Dendritic cell treated with granulocyte-macrophage colony-stimulating factor and Interleukin-4, amounts not matched to agents 40 ng/mL and 50 ng/mL, for 4 days (primary cell): ENCODE measurements around the gene AKAP13.
A peak's percentile ranks its signal among the peaks of the same experiment; 100 is the strongest.

ENCODE experiments used
- H3K27ac Mint-ChIP-seq: one replicate; pipeline ENCODE4 v1.8.0; 2022; ENCODE audit warnings: mild to moderate bottlenecking, mixed read lengths
- H3K27me3 Mint-ChIP-seq: one replicate; pipeline ENCODE4 v1.8.0; 2022; ENCODE audit warnings: mild to moderate bottlenecking, mixed read lengths
- H3K36me3 Mint-ChIP-seq: one replicate; pipeline ENCODE4 v1.8.0; 2022; ENCODE audit warnings: low read depth, mixed read lengths
- H3K4me1 Mint-ChIP-seq: one replicate; pipeline ENCODE4 v1.8.0; 2022; ENCODE audit warnings: low read depth, mixed read lengths
- H3K4me3 Mint-ChIP-seq: one replicate; pipeline ENCODE4 v1.8.0; 2022; ENCODE audit warnings: mild to moderate bottlenecking, moderate library complexity, mixed read lengths
- H3K9me3 Mint-ChIP-seq: one replicate; pipeline ENCODE4 v1.8.0; 2022; ENCODE audit warnings: mixed read lengths
- intact Hi-C: fragments of 100-400 bp; cut with micrococcal nuclease; formaldehyde crosslinking; loops from one replicate; pipeline ENCODE4 v1.15.0; 2022

AKAP13 gene

DNA sequence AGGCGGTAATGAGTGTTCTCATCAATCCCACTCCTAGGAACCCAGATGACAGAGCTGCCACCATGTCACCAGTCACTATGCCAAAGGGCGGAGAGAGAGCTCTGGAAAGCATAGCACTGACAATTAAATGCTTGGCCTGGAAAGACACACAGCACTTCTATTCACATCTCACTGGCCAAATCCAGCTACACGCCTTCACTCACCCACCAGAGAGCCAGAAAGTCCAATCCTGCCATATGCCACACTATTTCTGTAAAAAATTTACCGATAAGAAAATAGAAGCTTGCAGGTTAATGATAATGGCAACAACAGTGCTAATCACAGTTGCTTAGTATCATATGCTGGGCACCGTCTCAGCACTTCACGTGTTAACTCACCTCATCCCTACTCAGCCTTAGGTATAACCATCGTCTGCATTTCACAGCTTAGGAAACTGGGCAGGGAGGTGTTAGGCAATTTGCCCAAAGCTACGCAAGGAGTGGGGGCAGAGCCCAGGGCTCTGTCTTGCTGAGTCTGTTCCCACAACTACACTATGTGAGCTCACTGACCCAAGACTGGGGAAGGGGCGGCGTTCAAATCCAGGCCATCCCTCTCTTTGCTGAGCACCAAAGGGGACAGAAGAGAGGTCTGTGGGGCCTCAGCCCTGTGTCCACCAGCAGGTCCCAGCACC, 397.8 kb downstream of the AKAP13 start:
- H3K9me3 Mint-ChIP-seq = no peaks in the 10 kb centered on the region
- H3K27me3 Mint-ChIP-seq = no peaks in the 10 kb centered on the region
- no peak overlapping the region for H3K4me3 Mint-ChIP-seq
- H3K36me3 Mint-ChIP-seq = no peaks in the 10 kb centered on the region
- H3K4me1 Mint-ChIP-seq = peaks cover 10% of the 10 kb centered on the region
- no peak overlapping the region for H3K27ac Mint-ChIP-seq
- intact Hi-C loops = no loop called here

- no peaks in the 10 kb centered on the region for H3K9me3 Mint-ChIP-seq
- intact Hi-C loops = no loop called here
- no peak overlapping the region for H3K27ac Mint-ChIP-seq
- no peaks in the 10 kb centered on the region for H3K36me3 Mint-ChIP-seq
- H3K4me1 Mint-ChIP-seq = peaks cover 10% of the 10 kb centered on the region
- H3K4me3 Mint-ChIP-seq = no peak overlapping the region
- H3K27me3 Mint-ChIP-seq = no peaks in the 10 kb centered on the region
These were observed 398.8 kb downstream of the AKAP13 start for GRCh38 chr15:85779249-85779648.

DNA sequence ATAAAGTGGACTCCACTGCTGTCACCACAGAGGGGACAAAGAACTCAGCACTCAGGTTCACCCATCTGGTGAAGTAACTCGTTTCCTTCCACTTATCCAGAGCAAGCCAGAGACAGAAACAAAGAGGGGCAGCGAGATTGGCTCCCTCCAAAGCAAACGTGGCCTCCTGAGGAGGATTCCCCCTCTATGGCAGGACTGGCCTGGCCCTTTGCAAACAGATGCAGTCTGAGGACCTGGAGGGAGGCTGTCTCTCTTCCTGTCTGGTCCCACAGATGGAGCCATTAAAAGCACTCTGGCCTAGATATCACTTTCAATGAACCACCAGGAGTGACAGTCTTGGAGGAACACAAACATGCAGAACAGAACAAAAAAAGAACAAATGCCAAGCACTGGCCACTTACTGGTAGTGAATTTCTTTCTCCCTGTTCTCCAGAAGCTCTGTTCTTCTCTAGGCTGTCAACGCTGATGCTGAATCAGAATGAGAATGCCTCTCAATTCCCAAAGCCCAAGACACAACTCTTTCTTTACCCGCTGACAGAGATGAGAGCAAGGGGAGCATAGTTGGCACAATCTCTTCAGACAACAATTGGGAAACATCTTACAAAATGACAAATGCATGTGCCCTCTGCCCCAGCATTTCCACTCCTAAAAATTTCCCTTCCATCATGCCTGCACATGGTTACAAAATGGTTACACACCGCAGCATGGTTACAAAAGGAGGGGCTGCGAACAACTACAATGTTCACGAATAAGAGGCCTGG, 400.0 kb downstream of the AKAP13 start:
- H3K4me3 Mint-ChIP-seq = no peak overlapping the region
- no peak overlapping the region for H3K27ac Mint-ChIP-seq
- H3K4me1 Mint-ChIP-seq = peaks cover 10% of the 10 kb centered on the region

DNA sequence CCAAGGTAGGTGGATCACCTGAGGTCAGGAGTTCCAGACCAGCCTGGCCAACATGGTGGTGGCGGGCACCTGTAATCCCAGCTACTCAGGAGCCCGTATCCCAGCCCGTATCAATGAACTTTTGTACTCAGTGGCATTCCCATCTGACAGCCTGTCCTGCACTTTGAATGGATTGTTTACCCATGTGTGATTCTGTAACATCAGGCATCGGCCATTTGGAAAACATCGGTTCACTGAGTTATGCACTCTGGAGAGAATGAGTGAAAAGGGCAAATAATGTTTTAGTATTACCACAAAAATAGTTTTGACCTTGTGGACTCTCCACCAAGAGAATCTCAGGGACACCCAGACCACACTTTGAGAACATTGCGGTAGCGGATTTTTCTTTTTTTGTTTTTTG, 400.7 kb downstream of the AKAP13 start:
- no peak overlapping the region for H3K27ac Mint-ChIP-seq
- intact Hi-C loops = no loop called here

More for the DNA sequence above, 400.0 kb downstream of the AKAP13 start:
- H3K36me3 Mint-ChIP-seq = no peaks in the 10 kb centered on the region
- intact Hi-C loops = no loop called here
- no peaks in the 10 kb centered on the region for H3K9me3 Mint-ChIP-seq
- no peaks in the 10 kb centered on the region for H3K27me3 Mint-ChIP-seq

DNA sequence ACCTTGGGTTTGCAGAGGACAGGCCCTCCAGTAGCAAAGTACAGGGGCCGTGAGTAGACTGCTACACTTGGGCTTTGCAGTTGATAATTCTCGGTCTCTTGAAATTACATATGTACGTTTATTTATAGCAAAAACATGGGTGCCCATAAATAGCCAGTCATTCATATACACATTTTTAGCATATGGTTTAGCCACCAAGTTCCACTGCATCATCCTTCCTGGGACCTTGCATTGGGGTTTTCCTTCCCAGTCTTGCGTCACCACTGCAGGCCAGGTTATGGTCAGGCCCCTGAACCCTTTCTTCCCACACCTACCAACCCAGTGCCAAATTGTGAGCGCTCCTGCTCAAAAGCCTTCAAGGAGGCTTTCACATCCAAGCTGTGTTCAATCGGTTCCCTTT, 401.7 kb downstream of the AKAP13 start:
- H3K4me3 Mint-ChIP-seq = no peak overlapping the region
- no peak overlapping the region for H3K27ac Mint-ChIP-seq
- intact Hi-C loops = no loop called here

More for the DNA sequence above, 400.7 kb downstream of the AKAP13 start:
- H3K4me1 Mint-ChIP-seq = peaks cover 10% of the 10 kb centered on the region
- H3K27me3 Mint-ChIP-seq = no peaks in the 10 kb centered on the region
- no peaks in the 10 kb centered on the region for H3K9me3 Mint-ChIP-seq
- H3K4me3 Mint-ChIP-seq = no peak overlapping the region
- H3K36me3 Mint-ChIP-seq = no peaks in the 10 kb centered on the region

GRCh38 chr15:85785887-85786780, 405.7 kb downstream of the AKAP13 start:
- Mint-ChIP-seq H3K9me3 (no peaks in the 10 kb centered on the region), H3K27me3 (peaks cover 2% of the 10 kb centered on the region), H3K4me1 (peaks cover 15% of the 10 kb centered on the region), H3K36me3 (no peaks in the 10 kb centered on the region), H3K4me3 (no peak overlapping the region), H3K27ac (no peak overlapping the region)
- intact Hi-C loops = no loop called here

More for the DNA sequence above, 401.7 kb downstream of the AKAP13 start:
- no peaks in the 10 kb centered on the region for H3K27me3 Mint-ChIP-seq
- no peaks in the 10 kb centered on the region for H3K36me3 Mint-ChIP-seq
- H3K9me3 Mint-ChIP-seq = no peaks in the 10 kb centered on the region
- peaks cover 10% of the 10 kb centered on the region for H3K4me1 Mint-ChIP-seq

DNA sequence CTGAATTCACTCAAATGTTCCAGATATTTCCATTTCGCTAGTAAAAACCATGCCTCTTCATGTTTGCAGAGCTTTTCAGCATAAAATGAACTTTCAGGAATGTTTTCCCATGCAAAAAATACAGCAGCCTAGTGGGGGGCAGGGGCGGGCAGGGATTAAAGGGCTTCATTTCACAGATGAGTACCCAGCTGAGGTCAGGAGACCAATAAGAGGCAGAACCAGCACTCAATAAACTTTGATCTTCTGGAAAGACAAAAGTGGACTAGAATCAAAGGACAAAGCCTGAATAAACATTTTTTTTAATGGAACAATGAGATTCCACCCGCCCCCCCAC, 406.3 kb downstream of the AKAP13 start:
- intact Hi-C loops = no loop called here
- Mint-ChIP-seq H3K27ac (no peak overlapping the region), H3K4me3 (no peak overlapping the region), H3K27me3 (peaks cover 9% of the 10 kb centered on the region), H3K36me3 (no peaks in the 10 kb centered on the region), H3K9me3 (no peaks in the 10 kb centered on the region), H3K4me1 (peaks cover 14% of the 10 kb centered on the region)

DNA sequence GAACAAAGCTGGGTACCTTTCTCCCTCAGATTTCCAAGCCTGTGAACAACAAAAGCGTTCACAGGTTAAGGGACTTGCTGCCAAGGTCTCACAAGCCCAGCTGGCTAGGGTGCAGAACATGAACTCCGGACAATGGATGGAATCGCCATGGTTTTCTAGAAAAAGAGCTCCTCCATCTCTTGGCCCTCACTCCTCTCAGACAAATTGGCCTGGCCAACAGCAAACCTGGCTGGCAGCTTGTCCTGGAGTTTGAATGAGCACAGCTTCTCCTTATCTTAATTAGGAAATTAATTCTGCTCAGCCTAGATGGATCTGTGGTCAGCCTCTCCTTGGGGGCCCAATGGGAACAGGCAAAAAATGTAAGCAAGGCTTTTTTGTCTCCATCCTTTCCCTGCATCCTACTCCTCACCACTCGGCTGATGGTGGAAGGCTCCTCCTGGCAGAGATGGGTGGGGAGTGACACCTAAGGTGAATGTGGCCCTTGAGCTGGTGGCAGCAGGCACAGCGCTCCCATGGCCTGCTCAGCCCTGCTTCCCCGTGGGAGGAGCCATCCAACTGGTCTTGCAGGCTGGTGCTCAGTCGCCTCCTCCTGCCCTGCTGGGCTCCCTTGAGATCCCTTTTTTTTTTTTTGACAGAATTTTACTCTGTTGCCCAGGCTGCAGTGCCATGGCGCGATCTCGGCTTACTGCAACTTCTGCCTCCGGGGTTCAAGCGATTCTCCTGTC, 408.5 kb downstream of the AKAP13 start:
- intact Hi-C loops = no loop called here
- Mint-ChIP-seq H3K4me1 (peaks cover 19% of the 10 kb centered on the region), H3K9me3 (no peaks in the 10 kb centered on the region), H3K27me3 (peaks cover 28% of the 10 kb centered on the region), H3K27ac (no peak overlapping the region), H3K36me3 (no peaks in the 10 kb centered on the region), H3K4me3 (no peak overlapping the region)

DNA sequence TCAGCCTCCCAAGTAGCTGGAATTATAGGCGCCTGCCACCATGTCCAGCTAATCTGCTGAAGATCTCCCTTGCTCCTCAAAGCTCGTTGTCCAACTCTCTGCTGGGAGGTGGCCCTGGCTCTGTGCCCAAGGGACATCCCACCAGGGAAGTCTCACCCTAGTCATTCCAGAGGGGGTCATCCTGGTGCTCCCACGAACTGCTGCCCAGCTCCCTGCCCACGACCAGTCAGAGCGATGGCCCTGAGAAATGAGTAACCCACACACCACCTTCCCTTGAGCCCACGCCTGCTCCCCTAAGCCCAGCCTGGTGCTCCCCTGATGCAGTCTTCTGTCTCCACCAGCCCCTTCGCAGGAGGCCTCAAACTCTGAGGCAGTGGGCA, 409.1 kb downstream of the AKAP13 start:
- intact Hi-C loops = no loop called here
- no peaks in the 10 kb centered on the region for H3K9me3 Mint-ChIP-seq
- no peaks in the 10 kb centered on the region for H3K36me3 Mint-ChIP-seq
- peaks cover 20% of the 10 kb centered on the region for H3K4me1 Mint-ChIP-seq
- H3K27ac Mint-ChIP-seq = no peak overlapping the region
- H3K27me3 Mint-ChIP-seq = peaks cover 31% of the 10 kb centered on the region
- no peak overlapping the region for H3K4me3 Mint-ChIP-seq

- H3K9me3 Mint-ChIP-seq = no peaks in the 10 kb centered on the region
- H3K27ac Mint-ChIP-seq = no peak overlapping the region
- H3K36me3 Mint-ChIP-seq = no peaks in the 10 kb centered on the region
- H3K27me3 Mint-ChIP-seq = peaks cover 42% of the 10 kb centered on the region
- intact Hi-C loops = loop anchor here (5.0 kb wide), 1 partner anchor 40 kb away; no protein-coding TSS in a partner anchor
- H3K4me3 Mint-ChIP-seq = no peak overlapping the region
- peaks cover 31% of the 10 kb centered on the region for H3K4me1 Mint-ChIP-seq
These were observed 411.8 kb downstream of the AKAP13 start for GRCh38 chr15:85792102-85792731.

DNA sequence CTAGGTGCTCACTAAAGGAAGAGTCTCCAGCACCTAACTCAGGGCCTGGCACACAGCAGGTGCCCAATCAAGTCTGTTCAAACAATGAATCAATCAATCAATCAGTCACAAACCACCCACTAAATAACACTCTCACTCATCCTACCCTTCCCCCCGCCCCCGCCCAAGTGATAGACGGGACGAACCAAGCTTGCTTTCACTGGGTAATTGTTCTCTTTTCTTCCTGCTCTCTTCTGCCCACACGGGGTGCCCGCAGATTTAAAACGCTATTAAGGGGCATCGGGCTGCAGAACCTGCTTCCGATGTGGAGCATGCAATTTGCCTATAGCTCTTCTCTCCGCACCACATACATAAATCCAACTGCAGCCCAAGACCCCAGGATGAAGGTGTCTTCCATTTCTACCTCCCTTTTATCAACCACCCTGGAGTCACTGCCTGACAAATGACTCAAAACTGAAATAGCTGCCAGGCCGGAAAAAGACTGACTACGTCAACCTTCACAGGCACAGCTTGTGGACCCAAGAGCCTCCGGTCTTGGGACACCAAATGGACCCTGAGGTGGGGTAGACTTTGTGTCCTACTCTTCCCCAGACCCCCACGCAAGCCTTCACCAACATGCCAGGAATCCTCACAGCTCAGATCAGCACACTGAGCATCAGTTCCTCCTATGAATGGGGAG, 412.6 kb downstream of the AKAP13 start:
- intact Hi-C loops = loop anchor here (5.0 kb wide), 1 partner anchor 39 kb away; no protein-coding TSS in a partner anchor
- H3K27me3 Mint-ChIP-seq = peaks cover 42% of the 10 kb centered on the region
- H3K27ac Mint-ChIP-seq = no peak overlapping the region
- H3K9me3 Mint-ChIP-seq = no peaks in the 10 kb centered on the region
- peak overlapping the region; percentile 81 for H3K4me3 Mint-ChIP-seq
- no peaks in the 10 kb centered on the region for H3K36me3 Mint-ChIP-seq
- H3K4me1 Mint-ChIP-seq = peaks cover 31% of the 10 kb centered on the region

- H3K4me1 Mint-ChIP-seq = peaks cover 30% of the 10 kb centered on the region
These were observed 413.5 kb downstream of the AKAP13 start for GRCh38 chr15:85793641-85794597.

More at GRCh38 chr15:85793641-85794597, 413.5 kb downstream of the AKAP13 start:
- H3K9me3 Mint-ChIP-seq = no peaks in the 10 kb centered on the region
- peaks cover 42% of the 10 kb centered on the region for H3K27me3 Mint-ChIP-seq
- no peaks in the 10 kb centered on the region for H3K36me3 Mint-ChIP-seq
- intact Hi-C loops = loop anchor here (5.0 kb wide), 1 partner anchor 38 kb away; no protein-coding TSS in a partner anchor
- peak overlapping the region; percentile 81 for H3K4me3 Mint-ChIP-seq
- peak overlapping the region; percentile 77 for H3K27ac Mint-ChIP-seq
